GM21737 (cell line): ENCODE measurements around the gene PLEKHA1.

Experiments
- ATAC-seq: cut with Tn5 transposase; IDR thresholded peaks from one replicate; pipeline ENCODE4 v1.9.1; 2021; ENCODE audit warnings: mild to moderate bottlenecking, moderate library complexity; ENCODE audit not compliant: unreplicated experiment

Gene PLEKHA1

DNA sequence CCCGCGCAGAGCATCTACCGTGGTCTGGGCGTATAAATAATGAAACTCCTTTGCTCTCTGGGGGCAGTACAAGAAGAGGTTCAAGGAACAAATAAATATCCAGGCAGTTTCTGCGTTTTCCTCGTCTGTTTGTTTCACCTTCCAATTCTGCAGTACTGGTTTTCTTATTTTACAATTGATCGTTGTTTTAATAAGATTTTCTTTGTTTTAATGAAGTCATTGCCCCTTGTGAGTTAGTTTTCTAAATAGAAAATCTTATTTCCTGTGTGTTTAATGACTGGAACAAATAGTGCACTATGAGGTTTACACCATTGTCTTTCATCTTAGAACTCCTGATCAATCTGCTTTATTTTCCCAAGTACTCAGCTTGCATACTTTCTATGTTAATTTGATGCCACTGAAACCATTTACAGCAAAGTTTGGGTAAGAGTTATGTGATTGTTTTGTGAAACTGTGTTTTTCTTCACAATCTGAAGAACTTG is 1.2 kb downstream of the PLEKHA1 start:
- ATAC-seq: no peak

- no peak for ATAC-seq
Measured at GRCh38 chr10:122376364-122376961, 2.0 kb downstream of the PLEKHA1 start.

- no peak for ATAC-seq
Measured at GRCh38 chr10:122379041-122379440, 4.5 kb downstream of the PLEKHA1 start.

- ATAC-seq: no peak
Measured at GRCh38 chr10:122379537-122379936, 5.0 kb downstream of the PLEKHA1 start.

DNA sequence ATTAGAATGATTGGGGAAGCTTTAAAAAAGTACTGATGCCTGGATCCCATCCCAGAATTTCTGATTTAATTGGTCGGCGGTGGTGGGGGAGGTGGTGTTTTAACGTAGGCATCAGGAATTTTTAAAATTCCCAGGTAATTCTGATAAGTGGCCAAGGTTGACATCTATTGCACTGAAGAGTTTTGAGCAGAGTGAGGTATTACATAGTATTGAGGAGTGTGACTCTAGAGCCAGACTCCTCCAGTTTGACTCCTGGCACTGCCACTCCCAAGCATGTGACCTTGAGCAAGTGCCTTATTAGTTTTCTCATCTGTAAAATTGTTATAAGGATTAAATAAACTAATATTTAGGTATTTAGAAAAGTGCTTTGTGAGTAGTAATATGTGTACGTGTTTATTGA is 6.2 kb downstream of the PLEKHA1 start:
- no peak for ATAC-seq

DNA sequence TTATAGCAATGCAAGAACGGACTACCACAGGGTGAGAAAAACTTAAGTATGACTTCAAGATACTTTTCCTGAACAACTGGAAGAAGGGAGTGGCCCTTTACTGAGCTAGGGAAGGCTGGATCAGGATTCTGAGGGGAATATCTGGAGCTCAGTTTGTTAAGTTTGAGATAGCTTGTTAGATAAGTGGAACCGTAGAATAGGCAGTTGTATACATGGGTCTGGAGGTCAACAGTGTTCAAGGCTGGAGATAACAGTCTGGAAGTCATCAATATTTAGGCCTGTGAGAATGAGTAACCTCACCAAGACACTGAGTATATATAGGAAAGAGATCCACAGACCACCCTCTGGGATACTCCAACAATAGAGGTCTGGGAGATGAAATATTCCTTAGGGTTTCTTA is 7.2 kb downstream of the PLEKHA1 start:
- no peak for ATAC-seq

GRCh38 chr10:122386514-122386913 is 12.0 kb downstream of the PLEKHA1 start:
- no peak for ATAC-seq

GRCh38 chr10:122387572-122387971 is 13.1 kb downstream of the PLEKHA1 start:
- ATAC-seq: no peak

DNA sequence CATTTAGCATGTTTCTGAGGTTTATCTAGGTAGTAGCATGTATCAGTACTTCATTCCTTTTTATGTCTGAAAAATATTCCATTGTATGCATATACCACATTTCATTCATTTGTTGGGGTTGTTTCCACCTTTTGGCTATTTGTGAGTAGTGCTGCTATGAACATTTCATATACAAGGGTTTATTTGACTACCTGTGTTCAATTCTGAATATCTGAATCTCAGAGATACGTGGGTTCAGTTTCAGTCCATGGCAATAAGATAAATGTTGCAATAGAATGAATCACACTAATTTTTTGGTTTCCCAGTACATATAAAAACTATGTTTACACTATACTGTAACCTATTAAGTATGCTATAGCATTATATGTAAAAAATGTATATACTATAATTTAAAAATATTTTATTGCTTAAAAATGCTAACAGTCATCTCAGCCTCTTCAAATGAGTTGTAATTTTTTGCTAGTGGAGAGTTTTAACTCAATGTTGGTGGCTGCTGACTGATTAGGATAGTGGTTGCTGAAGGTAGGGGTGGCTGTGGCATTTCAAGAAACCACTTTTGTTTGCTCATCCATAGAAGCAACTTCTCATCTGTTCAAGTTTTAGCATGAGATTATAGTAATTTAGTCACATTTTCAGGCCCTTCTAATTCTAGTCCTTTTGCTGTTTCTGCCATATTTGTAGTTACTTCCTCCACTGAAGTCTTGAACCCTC is 13.9 kb downstream of the PLEKHA1 start:
- ATAC-seq: no peak

- ATAC-seq: no peak
Measured at GRCh38 chr10:122390271-122390670, 15.8 kb downstream of the PLEKHA1 start.

GRCh38 chr10:122390679-122391078 is 16.2 kb downstream of the PLEKHA1 start:
- ATAC-seq: no peak

GRCh38 chr10:122391875-122392274 is 17.4 kb downstream of the PLEKHA1 start:
- ATAC-seq: no peak

- no peak for ATAC-seq
Measured at GRCh38 chr10:122392835-122393234, 18.3 kb downstream of the PLEKHA1 start.

DNA sequence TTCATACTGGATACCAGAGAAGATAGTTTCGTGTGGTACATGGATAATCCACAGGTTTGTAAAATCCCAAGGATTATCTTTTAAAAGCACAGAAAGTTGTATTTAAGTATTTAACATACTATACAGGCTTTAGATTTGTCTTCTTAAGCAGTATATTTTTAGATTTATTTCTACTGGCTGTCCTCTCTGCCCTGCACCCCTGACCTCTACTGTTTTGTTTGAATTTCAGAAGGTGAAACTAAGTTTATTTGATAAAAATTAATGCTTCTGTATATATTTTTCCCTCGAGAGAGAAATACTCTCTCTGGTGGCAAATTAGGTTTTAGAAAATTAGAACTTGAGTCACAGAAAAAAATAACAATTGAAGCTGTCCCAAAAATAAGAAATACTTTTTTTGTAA is 18.8 kb downstream of the PLEKHA1 start:
- no peak for ATAC-seq

DNA sequence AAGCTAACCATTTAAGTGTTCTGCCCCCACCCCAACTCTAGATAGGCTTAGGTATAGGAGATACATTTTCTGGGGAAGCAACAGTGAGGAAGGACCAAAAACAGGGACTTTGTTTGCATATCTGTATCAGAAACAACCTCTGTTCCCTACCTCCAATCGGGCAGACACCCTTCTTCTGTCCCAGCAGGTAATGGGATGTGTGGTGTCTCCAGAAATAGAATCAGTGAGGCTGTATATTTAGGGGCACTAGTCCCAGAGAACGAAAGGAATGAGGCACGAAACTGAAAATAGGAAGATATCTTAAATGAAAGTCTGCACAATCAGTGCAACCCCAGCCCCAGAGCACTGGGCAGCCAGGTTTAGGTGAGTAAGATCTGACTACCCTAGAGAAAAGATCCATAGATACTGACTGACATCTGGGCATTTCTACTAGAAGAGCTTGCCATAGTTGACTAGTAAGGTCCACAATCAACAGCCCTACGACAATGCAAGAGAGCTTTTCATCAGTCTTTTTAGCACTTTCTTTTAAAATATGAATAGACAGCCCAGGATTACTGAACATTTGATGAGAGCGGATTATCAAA is 28.1 kb downstream of the PLEKHA1 start:
- no peak for ATAC-seq

DNA sequence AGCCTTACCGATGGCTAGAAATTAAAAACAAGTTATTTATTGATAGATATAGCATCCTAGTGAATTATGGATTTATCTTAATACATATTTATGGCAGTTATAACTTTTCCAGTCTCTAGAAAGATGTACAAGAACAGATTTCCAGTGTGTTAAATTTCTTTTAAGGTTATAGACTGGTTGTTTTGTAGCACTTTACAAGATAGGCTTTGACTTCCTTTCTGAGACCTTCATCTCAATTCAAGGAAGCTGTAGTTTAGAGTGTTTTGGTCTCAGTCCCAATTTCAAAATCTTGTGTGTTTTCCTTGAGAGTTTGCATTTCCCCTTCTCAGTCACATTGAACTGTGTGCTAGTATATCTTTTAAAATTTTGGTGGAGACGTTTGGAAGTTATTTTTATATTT is 30.1 kb downstream of the PLEKHA1 start:
- no peak for ATAC-seq

DNA sequence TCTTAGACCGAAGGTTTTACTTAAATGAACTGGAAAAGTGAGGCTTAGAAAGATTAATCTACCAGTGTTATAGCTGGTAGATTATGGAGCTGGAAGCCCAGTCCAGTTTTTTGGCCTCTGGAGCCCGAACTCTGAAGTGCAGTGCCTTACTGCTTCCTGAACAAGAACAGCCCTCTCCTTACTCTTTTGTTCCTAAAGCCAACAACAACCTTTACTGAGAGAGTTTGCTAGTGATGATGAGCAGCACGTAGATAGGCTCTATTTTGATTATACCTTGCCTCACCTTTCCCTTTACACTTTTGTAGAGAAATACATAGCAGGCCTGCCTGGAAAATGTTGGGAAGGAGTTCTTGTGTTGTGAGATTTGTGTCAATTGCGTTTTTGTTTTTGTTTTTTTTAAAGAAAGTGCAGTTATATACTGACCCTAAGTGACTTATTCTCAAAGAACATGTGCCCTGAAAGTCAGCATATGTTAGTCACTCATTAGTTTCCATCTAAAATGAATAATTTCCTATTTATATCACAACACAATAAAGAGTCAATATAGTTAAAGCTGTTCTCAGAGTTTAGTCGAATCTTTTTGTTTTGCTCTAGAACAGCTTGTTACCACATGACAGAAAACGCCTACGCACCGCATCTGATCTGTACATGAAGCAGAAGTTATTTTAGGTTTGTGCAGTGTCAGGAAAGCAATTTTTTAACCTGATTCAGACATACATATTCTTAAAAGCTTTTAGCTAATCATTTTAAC is 33.0 kb downstream of the PLEKHA1 start:
- ATAC-seq: no peak

DNA sequence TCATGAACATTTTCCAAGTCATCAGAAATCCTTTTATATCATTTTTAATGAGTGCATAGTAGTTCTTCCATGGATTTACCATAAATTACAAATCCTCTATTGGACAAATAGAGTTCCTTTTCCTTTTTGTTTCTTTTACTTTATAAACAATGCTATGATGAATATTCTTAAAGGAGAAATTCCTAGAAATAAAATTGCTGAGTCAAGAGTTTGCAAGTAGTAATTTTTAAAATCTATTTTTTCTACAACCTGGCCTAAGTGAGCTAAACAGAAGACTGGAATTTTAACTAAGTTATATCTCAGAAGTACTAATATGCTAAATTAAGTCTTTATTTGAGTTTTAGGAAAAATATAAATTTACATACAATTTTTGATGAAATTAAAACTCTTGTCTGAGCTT is 38.8 kb downstream of the PLEKHA1 start:
- ATAC-seq: no peak

GRCh38 chr10:122417667-122418066 is 43.2 kb downstream of the PLEKHA1 start:
- ATAC-seq: no peak

- ATAC-seq: no peak
Measured at GRCh38 chr10:122419016-122419415, 44.5 kb downstream of the PLEKHA1 start.

DNA sequence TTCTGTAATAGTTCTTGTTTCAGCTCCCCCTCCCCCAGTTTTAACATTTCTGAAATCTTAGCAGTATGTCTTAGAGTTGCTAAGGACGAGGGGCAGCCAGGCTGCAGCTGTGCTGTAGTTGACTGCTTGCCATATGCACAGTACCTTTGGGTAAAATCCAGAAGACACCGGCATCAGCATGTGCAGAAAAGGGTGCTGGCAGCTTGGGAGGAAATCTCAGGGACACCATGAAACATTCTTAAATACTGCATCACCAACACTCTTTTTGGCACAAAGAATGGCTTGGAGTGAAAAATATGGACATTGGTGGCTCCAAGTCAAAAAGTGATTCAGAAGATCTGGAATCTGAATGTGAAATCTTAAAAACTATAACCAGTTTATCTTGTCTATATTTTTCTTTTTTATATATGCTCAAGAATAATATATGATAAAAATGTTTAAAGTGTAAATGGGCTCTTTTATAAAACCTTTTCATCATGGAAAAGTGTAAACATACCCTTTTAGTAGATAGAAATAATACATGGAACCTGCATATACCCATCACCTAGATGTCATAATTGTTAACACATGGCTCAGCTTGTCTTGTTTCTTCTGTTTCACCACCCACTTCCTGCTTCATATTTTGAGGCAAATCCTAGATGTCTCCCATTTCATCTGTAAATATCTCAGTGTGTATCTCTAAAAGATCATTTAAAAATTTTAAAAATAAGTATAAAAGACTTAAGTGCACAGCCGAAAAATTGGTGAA is 45.5 kb downstream of the PLEKHA1 start:
- no peak for ATAC-seq
